HG03342 (cell line): Measurements from ENCODE around the gene SMAD3.
"Not testable (repeated sequence)": the region's sequence is repeated elsewhere in the genome, so short reads cannot be mapped to it uniquely, and the experiment has no call there.

ENCODE experiments used
- ATAC-seq: cut with Tn5 transposase; IDR thresholded peaks from one replicate; pipeline ENCODE4 v1.9.1; 2021; ENCODE audit warnings: mild to moderate bottlenecking, moderate library complexity; ENCODE audit not compliant: unreplicated experiment

SMAD3 gene

GRCh38 chr15:67062369-67062985, 2.9 kb upstream of the SMAD3 start:
- no peak for ATAC-seq

GRCh38 chr15:67063689-67064606, 1.5 kb upstream of the SMAD3 start:
- no peak for ATAC-seq

GRCh38 chr15:67064607-67065530, 533 bp upstream of the SMAD3 start:
- ATAC-seq: peak; percentile 39

- ATAC-seq: no peak
Measured at GRCh38 chr15:67066041-67066958, 898 bp downstream of the SMAD3 start.

GRCh38 chr15:67066959-67067853, 1.8 kb downstream of the SMAD3 start:
- no peak for ATAC-seq

GRCh38 chr15:67067930-67068551, 2.6 kb downstream of the SMAD3 start:
- no peak for ATAC-seq

GRCh38 chr15:67068710-67069400, 3.5 kb downstream of the SMAD3 start:
- ATAC-seq: no peak

- ATAC-seq: no peak
Measured at GRCh38 chr15:67070150-67070549, 4.7 kb downstream of the SMAD3 start.

- no peak for ATAC-seq
Measured at GRCh38 chr15:67070892-67071664, 5.7 kb downstream of the SMAD3 start.

GRCh38 chr15:67072442-67072841, 7.0 kb downstream of the SMAD3 start:
- ATAC-seq: no peak

GRCh38 chr15:67072958-67073357, 7.6 kb downstream of the SMAD3 start:
- no peak for ATAC-seq

GRCh38 chr15:67074886-67075229, 9.5 kb downstream of the SMAD3 start:
- ATAC-seq: no peak

GRCh38 chr15:67075555-67076135, 10.2 kb downstream of the SMAD3 start:
- not testable (repeated sequence) for ATAC-seq

- ATAC-seq: no peak
Measured at GRCh38 chr15:67076147-67076843, 10.9 kb downstream of the SMAD3 start.

GRCh38 chr15:67077641-67078215, 12.3 kb downstream of the SMAD3 start:
- no peak for ATAC-seq

GRCh38 chr15:67079361-67079760, 14.0 kb downstream of the SMAD3 start:
- no peak for ATAC-seq
